HepG2 (cell line): ENCODE measurements around the gene TIGAR. TPM values are rescaled to one million over a fixed set of nuclear protein-coding genes. Genes with fewer than 3 reads are reported as not detected.

Source experiments
- CBFB ChIP-seq: sonication (generic); formaldehyde crosslinking; IDR thresholded peaks from 2 replicates; pipeline ENCODE4 v1.4.0; 2020; ENCODE audit warnings: missing genetic modification reagents
- CREB1 ChIP-seq, 2 experiments: fragments of 450-650 bp in 1 of 2; IDR thresholded peaks; 2 replicates each; pipeline ENCODE4 v1.6.1; 2016 to 2017; ENCODE audit warnings: control low read depth in 1 of 2, mild to moderate bottlenecking in 1 of 2, missing compliant biosample characterization in 1 of 2, missing genetic modification characterization in 1 of 2
- DMAP1 ChIP-seq: IDR thresholded peaks from 2 replicates; pipeline ENCODE4 v1.6.1; 2016
- FOXP4 ChIP-seq: sonication (generic); formaldehyde crosslinking; IDR thresholded peaks from 2 replicates; pipeline ENCODE4 v1.4.0; 2020; ENCODE audit warnings: missing genetic modification reagents
- GATAD1 ChIP-seq: IDR thresholded peaks from 2 replicates; pipeline ENCODE4 v1.6.1; 2016; ENCODE audit warnings: missing genetic modification reagents, missing compliant biosample characterization
- HNRNPLL ChIP-seq: fragments of 200-400 bp; formaldehyde crosslinking; IDR thresholded peaks from 2 replicates; pipeline ENCODE4 v1.6.1; 2017; ENCODE audit warnings: mild to moderate bottlenecking, low read depth, low read length; ENCODE audit not compliant: poor library complexity, severe bottlenecking
- IRF2 ChIP-seq: IDR thresholded peaks from 2 replicates; pipeline ENCODE4 v1.6.1; 2018; ENCODE audit warnings: missing genetic modification reagents, missing compliant biosample characterization
- ISL2 ChIP-seq: sonication (generic); formaldehyde crosslinking; IDR thresholded peaks from 2 replicates; pipeline ENCODE4 v1.5.0; 2020; ENCODE audit warnings: missing genetic modification reagents
- KDM5A ChIP-seq: fragments of 200-600 bp; sonication (generic); IDR thresholded peaks from 2 replicates; pipeline ENCODE4 v1.7.0; 2018; ENCODE audit warnings: antibody characterized with exemption, mild to moderate bottlenecking, low read length, borderline replicate concordance
- KLF12 ChIP-seq: sonication (generic); formaldehyde crosslinking; IDR thresholded peaks from 2 replicates; pipeline ENCODE4 v1.4.0; 2020; ENCODE audit warnings: missing genetic modification reagents, borderline replicate concordance
- MYC ChIP-seq: sonication (generic); formaldehyde crosslinking; IDR thresholded peaks from 2 replicates; pipeline ENCODE4 v1.9.0; 2021; ENCODE audit warnings: missing genetic modification reagents, borderline replicate concordance
- NONO ChIP-seq, 2 experiments: fragments of 450-650 bp in 1 of 2; sonication (generic) in 1 of 2; formaldehyde crosslinking in 1 of 2; IDR thresholded peaks in 1 of 2; conservative IDR thresholded peaks in 1 of 2; 2 replicates each; pipeline versions ENCODE4 v1.6.1 to v1.8.0; 2017 to 2022; ENCODE audit warnings: mild to moderate bottlenecking in 1 of 2, missing genetic modification reagents in 1 of 2, moderate library complexity in 1 of 2
- NR2C2 ChIP-seq: sonication (generic); formaldehyde crosslinking; IDR thresholded peaks from 2 replicates; pipeline ENCODE4 v1.4.0; 2020; ENCODE audit warnings: missing genetic modification reagents, mild to moderate bottlenecking, moderate library complexity, borderline replicate concordance
- SMYD3 ChIP-seq: sonication (generic); formaldehyde crosslinking; IDR thresholded peaks from 2 replicates; pipeline ENCODE4 v1.8.1; 2023; ENCODE audit warnings: mild to moderate bottlenecking, missing genetic modification reagents
- TAF1 ChIP-seq: sonication (generic); formaldehyde crosslinking; IDR thresholded peaks from 2 replicates; pipeline ENCODE4 v1.4.0; 2020; ENCODE audit warnings: missing genetic modification reagents
- THYN1 ChIP-seq: sonication (generic); formaldehyde crosslinking; IDR thresholded peaks from 2 replicates; pipeline ENCODE4 v1.8.1; 2023; ENCODE audit warnings: low read depth, mild to moderate bottlenecking, moderate library complexity, missing genetic modification reagents, borderline replicate concordance
- ZNF354B ChIP-seq: sonication (generic); formaldehyde crosslinking; IDR thresholded peaks from 2 replicates; pipeline ENCODE4 v1.8.0; 2022; ENCODE audit warnings: mild to moderate bottlenecking, missing genetic modification reagents
- ZNF605 ChIP-seq: sonication (generic); formaldehyde crosslinking; IDR thresholded peaks from 2 replicates; pipeline ENCODE4 v1.8.0; 2022; ENCODE audit warnings: mild to moderate bottlenecking, missing genetic modification reagents
- ZSCAN30 ChIP-seq: sonication (generic); formaldehyde crosslinking; IDR thresholded peaks from 2 replicates; pipeline ENCODE4 v1.5.0; 2020; ENCODE audit warnings: mild to moderate bottlenecking, missing genetic modification reagents
- polyA plus RNA-seq, 8 experiments: library from polyadenylated mRNA; depleted of rRNA in 3 of 8; stranded (reverse) in 7 of 8; unstranded in 1 of 8; fragments of >200 nt; fragmentation: Illumina TruSeq in 4 of 8; extraction: Trizol in 4 of 8; gene quantifications; 2 replicates each; pipeline versions ENCODE4 v1.2.1 to v1.2.3, GENCODE V29; 2011 to 2016; ENCODE audit warnings: low read depth in 4 of 8, missing spikeins in 1 of 8, mixed read lengths in 1 of 8; ENCODE audit not compliant: insufficient read depth in 1 of 8
- total RNA-seq, 5 experiments: library from RNA; depleted of rRNA; stranded (reverse); fragments of >200 nt; fragmentation: Illumina TruSeq; extraction: Trizol; gene quantifications; 2 replicates each; pipeline ENCODE4 v1.2.3, GENCODE V29; 2016; ENCODE audit warnings: low read depth in 1 of 5
- TF ChIP-seq, protein P1 (sequence below): IDR thresholded peaks from 2 replicates; pipeline ENCODE4 v1.4.0; 2020; ENCODE audit warnings: mild to moderate bottlenecking, missing genetic modification reagents
- TF ChIP-seq, protein P2 (sequence below): sonication (generic); formaldehyde crosslinking; IDR thresholded peaks from 2 replicates; pipeline ENCODE4 v1.8.1; 2023; ENCODE audit warnings: mild to moderate bottlenecking, missing genetic modification reagents

TIGAR gene
- total and polyA plus RNA-seq, 2 of the 13 experiments (the other 11 are each of a cell fraction or from before 2014, with no cell fraction given): 2.6 to 21.8 TPM

DNA sequence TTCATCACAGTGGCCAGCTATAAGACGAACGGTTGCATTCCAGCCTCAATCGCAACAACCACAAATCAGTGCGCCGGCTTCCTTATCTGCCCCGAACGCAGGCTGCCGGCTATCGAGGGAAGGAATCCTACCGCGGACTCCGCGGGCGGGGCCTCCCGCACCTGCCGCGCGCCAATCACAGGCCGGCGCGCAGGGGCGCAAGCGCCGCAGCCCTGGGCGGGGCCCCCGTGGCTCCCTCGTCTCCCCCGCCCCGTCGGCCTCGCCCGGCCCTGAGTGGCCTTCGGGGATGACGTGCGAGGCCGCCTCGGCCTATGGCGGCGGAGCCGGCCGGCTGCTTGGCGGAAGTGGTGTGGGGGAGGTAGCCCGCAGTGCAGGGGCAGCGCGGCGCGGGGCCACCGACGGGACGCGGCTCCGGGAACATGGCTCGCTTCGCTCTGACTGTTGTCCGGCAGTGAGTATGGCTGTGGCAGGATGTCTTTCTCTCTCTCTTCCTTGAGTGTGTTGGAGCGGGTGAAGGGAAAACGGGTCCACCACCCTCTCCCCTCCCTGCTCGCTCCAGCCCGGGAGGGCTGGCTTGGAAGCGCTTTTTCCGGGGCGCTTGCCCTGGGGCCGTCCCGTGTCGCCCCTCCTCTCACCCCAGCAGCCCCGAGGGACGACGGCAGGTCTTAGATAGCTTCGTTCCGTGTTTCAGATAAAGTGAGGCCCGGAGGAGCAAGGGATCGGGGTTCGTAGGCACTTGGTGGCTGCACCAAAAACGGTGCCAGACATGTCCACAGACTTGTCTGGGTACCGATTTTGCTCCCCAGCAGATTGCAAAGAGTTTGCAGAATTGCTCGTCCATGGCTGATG is at the start of gene TIGAR (continued):
- TF ChIP-seq DMAP1 (CRISPR knock-in tag) (peak; percentile 29; the same call in 1 of the 2 replicates), CREB1 (IDR thresholded peaks at IDR 0.05) (peak; percentile 77; the same call in 1 of the 2 replicates), CREB1 (CRISPR knock-in tag; IDR thresholded peaks at IDR 0.05) (no peak; the same call in 1 of the 2 replicates), GATAD1 (CRISPR knock-in tag) (peak; percentile 83), KLF12 (CRISPR knock-in tag) (peak; percentile 86), SMYD3 (CRISPR knock-in tag) (no peak), ISL2 (CRISPR knock-in tag) (peak; percentile 45; the same call in 1 of the 2 replicates), ZNF605 (CRISPR knock-in tag) (0 out of 2 replicates have a peak, but pooled peaks have one; percentile 14), TAF1 (CRISPR knock-in tag) (peak; percentile 94), IRF2 (no peak), KDM5A (peak; percentile 41; the same call in 1 of the 2 replicates), FOXP4 (CRISPR knock-in tag) (no peak), MYC (CRISPR knock-in tag) (peak; percentile 86), ZNF354B (CRISPR knock-in tag) (no peak), NONO (IDR thresholded peaks at IDR 0.05) (no peak), NONO (CRISPR knock-in tag; conservative IDR thresholded peaks at IDR 0.05) (peak; percentile 67; the same call in 1 of the 2 replicates), NR2C2 (CRISPR knock-in tag) (peak; percentile 43; the same call in 1 of the 2 replicates), THYN1 (no peak), HNRNPLL (peak; percentile 82), ZSCAN30 (CRISPR knock-in tag) (no peak), CBFB (peak; percentile 29; the same call in 1 of the 2 replicates)
- TF ChIP-seq, protein P1, sequence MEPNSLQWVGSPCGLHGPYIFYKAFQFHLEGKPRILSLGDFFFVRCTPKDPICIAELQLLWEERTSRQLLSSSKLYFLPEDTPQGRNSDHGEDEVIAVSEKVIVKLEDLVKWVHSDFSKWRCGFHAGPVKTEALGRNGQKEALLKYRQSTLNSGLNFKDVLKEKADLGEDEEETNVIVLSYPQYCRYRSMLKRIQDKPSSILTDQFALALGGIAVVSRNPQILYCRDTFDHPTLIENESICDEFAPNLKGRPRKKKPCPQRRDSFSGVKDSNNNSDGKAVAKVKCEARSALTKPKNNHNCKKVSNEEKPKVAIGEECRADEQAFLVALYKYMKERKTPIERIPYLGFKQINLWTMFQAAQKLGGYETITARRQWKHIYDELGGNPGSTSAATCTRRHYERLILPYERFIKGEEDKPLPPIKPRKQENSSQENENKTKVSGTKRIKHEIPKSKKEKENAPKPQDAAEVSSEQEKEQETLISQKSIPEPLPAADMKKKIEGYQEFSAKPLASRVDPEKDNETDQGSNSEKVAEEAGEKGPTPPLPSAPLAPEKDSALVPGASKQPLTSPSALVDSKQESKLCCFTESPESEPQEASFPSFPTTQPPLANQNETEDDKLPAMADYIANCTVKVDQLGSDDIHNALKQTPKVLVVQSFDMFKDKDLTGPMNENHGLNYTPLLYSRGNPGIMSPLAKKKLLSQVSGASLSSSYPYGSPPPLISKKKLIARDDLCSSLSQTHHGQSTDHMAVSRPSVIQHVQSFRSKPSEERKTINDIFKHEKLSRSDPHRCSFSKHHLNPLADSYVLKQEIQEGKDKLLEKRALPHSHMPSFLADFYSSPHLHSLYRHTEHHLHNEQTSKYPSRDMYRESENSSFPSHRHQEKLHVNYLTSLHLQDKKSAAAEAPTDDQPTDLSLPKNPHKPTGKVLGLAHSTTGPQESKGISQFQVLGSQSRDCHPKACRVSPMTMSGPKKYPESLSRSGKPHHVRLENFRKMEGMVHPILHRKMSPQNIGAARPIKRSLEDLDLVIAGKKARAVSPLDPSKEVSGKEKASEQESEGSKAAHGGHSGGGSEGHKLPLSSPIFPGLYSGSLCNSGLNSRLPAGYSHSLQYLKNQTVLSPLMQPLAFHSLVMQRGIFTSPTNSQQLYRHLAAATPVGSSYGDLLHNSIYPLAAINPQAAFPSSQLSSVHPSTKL (CRISPR knock-in tag): peak; percentile 36; the same call in 1 of the 2 replicates
- TF ChIP-seq, protein P2, sequence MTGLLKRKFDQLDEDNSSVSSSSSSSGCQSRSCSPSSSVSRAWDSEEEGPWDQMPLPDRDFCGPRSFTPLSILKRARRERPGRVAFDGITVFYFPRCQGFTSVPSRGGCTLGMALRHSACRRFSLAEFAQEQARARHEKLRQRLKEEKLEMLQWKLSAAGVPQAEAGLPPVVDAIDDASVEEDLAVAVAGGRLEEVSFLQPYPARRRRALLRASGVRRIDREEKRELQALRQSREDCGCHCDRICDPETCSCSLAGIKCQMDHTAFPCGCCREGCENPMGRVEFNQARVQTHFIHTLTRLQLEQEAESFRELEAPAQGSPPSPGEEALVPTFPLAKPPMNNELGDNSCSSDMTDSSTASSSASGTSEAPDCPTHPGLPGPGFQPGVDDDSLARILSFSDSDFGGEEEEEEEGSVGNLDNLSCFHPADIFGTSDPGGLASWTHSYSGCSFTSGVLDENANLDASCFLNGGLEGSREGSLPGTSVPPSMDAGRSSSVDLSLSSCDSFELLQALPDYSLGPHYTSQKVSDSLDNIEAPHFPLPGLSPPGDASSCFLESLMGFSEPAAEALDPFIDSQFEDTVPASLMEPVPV (CRISPR knock-in tag): 0 out of 2 replicates have a peak, but pooled peaks have one; percentile 62
